MG63 (cell line): Measurements from ENCODE around the gene RNF123. TPM values are rescaled to one million over a fixed set of nuclear protein-coding genes. Genes with fewer than 3 reads are reported as not detected.

Source experiments
- DNase-seq: peaks from one replicate; pipeline ENCODE4 v3.0.0-alpha.2; 2020
- H3K27me3 ChIP-seq: fragments of 250-450 bp; sonication (Bioruptor Pico); 2 replicates; pipeline ENCODE4 v1.5.1; 2020; ENCODE audit warnings: mild to moderate bottlenecking, moderate library complexity
- H3K36me3 ChIP-seq: fragments of 250-450 bp; sonication (Bioruptor Pico); 2 replicates; pipeline ENCODE4 v1.5.1; 2020; ENCODE audit warnings: mild to moderate bottlenecking, moderate library complexity
- H3K4me3 ChIP-seq: fragments of 250-450 bp; sonication (Bioruptor Pico); 2 replicates; pipeline ENCODE4 v1.5.1; 2020; ENCODE audit warnings: mild to moderate bottlenecking, moderate library complexity
- H3K9me3 ChIP-seq: fragments of 250-450 bp; sonication (Bioruptor Pico); 2 replicates; pipeline ENCODE4 v1.5.1; 2020; ENCODE audit warnings: mild to moderate bottlenecking, moderate library complexity
- total RNA-seq: library from RNA; depleted of rRNA; stranded (reverse); fragments of >200 nt; shearing (Covaris generic); gene quantifications from 2 replicates; pipeline ENCODE4 v1.2.3, GENCODE V29; 2014; ENCODE audit warnings: low replicate concordance

The RNF123 gene
- total RNA-seq, 1 experiment from 2014 or later = 8.5 TPM

GRCh38 chr3:49705390-49705960, 16.1 kb downstream of the RNF123 start:
- Histone ChIP-seq H3K4me3 (no peak overlapping the region), H3K9me3 (no peaks in the 10 kb centered on the region), H3K27me3 (no peaks in the 10 kb centered on the region), H3K36me3 (no peaks in the 10 kb centered on the region)
- no peak for DNase-seq

DNA sequence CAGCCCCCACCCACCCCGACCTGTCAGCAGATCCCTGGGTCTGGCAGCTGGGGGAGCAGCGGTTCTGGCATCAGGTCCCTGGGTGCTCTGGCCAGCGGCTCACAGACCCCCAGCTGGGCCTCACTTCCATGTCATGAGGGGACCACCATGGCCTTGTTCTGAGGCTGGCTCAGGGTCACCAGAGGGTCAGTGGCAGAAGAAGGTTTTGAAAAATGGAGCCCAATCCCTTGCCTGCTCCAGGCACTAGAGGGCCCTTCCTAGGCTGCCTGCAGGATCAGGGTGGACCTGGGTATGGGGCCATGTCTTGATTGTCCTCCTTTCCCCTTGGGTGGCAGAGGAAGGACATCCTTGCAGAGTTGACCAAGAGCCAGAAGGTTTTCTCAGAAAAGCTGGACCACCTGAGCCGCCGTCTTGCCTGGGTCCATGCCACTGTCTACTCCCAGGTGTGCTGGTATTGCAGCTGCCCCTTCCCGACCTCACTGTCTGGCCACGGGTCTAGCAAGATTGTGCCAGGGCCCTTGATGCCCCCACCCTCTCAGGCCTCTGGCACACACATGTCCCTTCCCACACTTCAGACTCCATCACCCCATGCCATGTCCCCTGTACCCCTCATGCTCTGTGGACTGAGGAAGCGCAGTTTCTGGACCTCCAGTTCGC, 17.2 kb downstream of the RNF123 start:
- Histone ChIP-seq H3K36me3 (no peaks in the 10 kb centered on the region), H3K9me3 (no peaks in the 10 kb centered on the region), H3K4me3 (no peak overlapping the region), H3K27me3 (no peaks in the 10 kb centered on the region)
- no peak for DNase-seq

- Histone ChIP-seq H3K27me3 (no peaks in the 10 kb centered on the region), H3K9me3 (no peaks in the 10 kb centered on the region), H3K4me3 (no peak overlapping the region), H3K36me3 (no peaks in the 10 kb centered on the region)
- peak; percentile 57 for DNase-seq
Measured at GRCh38 chr3:49707113-49707480, 17.7 kb downstream of the RNF123 start.

DNA sequence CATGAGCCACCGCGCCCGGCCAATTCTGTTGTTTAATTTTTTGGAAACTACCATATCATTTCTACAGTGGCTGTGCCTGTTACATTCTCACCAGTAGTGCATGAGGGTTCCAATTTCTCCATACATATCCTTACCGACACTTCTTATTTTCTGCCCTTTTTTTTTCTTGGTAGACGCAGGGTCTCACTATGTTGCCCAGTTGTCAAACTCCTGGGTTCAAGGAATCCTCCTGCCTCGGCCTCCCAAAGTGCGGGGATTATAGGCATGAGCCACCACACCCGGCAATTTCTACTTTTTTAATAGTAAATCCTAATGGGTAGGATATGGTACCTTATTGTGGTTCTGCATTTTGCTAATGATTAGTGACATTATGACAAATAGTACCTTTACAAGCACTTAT, 20.5 kb downstream of the RNF123 start:
- H3K36me3 ChIP-seq = no peaks in the 10 kb centered on the region
- no peaks in the 10 kb centered on the region for H3K9me3 ChIP-seq
- DNase-seq = no peak
- no peak overlapping the region for H3K4me3 ChIP-seq
- H3K27me3 ChIP-seq = no peaks in the 10 kb centered on the region

DNA sequence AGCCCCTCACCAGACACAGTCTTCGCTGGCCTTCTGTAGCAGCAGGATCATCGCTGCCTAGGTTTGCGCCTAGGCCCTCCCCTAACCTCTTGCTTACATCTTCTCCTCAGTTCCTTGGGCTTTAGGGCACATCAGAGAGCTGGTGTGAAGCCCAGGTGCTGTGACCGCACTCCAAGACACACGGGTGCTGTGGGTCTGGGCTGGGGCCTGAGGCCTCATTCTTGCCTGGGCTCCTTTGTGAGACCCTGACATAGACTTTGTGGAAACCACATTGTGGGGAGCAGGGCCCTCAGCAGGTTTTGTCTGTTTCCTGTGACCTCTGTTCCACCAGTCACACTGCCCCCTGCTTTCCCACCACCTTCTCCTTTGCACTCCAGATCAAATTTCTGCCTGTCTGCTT, 22.1 kb downstream of the RNF123 start:
- Histone ChIP-seq H3K27me3 (no peaks in the 10 kb centered on the region), H3K36me3 (no peaks in the 10 kb centered on the region), H3K4me3 (no peak overlapping the region), H3K9me3 (no peaks in the 10 kb centered on the region)
- DNase-seq = no peak

DNA sequence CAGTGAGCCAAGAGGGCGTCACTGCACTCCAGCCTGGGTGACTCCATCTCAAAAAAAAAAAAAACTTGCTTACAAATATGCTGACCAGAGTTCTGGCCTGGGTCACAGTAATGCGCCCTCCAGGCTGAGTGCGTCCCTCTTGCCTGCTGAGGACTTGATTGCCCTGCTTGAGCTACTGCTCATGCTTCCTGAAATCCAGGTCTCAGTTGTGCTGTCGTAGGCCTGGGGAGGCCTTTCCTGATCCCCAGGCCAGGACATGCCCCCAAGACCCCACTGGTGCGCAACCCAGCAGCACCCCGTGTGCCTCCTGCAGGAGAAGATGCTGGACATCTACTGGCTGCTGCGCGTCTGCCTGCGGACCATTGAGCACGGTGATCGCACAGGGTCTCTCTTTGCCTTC, 22.8 kb downstream of the RNF123 start:
- no peak for DNase-seq
- H3K9me3 ChIP-seq = no peaks in the 10 kb centered on the region
- no peaks in the 10 kb centered on the region for H3K36me3 ChIP-seq
- no peak overlapping the region for H3K4me3 ChIP-seq
- H3K27me3 ChIP-seq = no peaks in the 10 kb centered on the region

- Histone ChIP-seq H3K4me3 (no peak overlapping the region), H3K36me3 (no peaks in the 10 kb centered on the region), H3K27me3 (no peaks in the 10 kb centered on the region), H3K9me3 (no peaks in the 10 kb centered on the region)
- no peak for DNase-seq
Measured at GRCh38 chr3:49712631-49713317, 23.4 kb downstream of the RNF123 start.

GRCh38 chr3:49713336-49714105, 24.2 kb downstream of the RNF123 start:
- DNase-seq = no peak
- no peak overlapping the region for H3K4me3 ChIP-seq
- no peaks in the 10 kb centered on the region for H3K9me3 ChIP-seq
- no peaks in the 10 kb centered on the region for H3K36me3 ChIP-seq
- no peaks in the 10 kb centered on the region for H3K27me3 ChIP-seq

DNA sequence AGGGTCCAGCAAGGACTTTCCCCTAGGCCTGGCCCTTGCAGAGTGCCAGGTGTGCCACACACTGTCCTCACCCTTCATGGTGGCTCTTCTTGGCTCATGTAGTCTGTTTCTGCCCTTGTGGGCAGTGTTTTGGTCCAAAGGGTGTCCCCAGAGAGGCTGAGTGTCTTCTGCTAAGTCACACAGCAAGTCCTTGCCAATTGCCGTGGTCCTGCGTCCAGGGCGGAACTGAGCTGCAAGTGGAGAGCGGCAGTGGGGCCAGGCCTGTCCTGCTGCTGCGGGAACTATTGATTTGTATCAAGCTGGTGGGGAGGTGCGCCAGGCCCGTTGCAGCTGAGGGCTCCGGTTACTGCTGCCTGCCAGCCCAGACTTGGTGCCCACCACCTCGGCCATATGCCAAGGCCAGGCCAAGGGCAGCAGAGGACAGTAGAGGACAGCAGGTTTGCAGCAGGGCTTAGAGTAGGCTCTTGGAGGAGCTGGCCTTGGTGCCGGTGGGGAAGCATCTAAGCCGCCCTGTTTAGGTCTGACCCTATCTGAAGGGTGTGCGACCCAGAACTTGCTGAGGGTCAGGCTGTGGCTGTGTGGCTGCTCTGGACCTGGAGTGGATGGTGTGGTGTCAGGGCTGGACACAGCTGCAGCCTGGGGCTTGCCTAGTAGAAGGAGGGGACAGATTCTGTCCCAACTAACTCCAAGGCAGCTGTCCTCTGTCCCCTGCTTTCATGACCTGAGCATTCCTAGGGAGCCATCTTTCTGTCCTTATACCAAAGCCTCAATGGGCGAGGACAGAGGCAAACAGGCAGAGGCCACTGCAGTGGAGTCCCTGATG, 25.6 kb downstream of the RNF123 start:
- H3K36me3 ChIP-seq = no peaks in the 10 kb centered on the region
- DNase-seq = no peak
- no peaks in the 10 kb centered on the region for H3K9me3 ChIP-seq
- H3K27me3 ChIP-seq = no peaks in the 10 kb centered on the region
- H3K4me3 ChIP-seq = no peak overlapping the region

- Histone ChIP-seq H3K9me3 (no peaks in the 10 kb centered on the region), H3K27me3 (no peaks in the 10 kb centered on the region), H3K36me3 (no peaks in the 10 kb centered on the region), H3K4me3 (no peak overlapping the region)
- DNase-seq = no peak
Measured at GRCh38 chr3:49715611-49716121, 26.3 kb downstream of the RNF123 start.

DNA sequence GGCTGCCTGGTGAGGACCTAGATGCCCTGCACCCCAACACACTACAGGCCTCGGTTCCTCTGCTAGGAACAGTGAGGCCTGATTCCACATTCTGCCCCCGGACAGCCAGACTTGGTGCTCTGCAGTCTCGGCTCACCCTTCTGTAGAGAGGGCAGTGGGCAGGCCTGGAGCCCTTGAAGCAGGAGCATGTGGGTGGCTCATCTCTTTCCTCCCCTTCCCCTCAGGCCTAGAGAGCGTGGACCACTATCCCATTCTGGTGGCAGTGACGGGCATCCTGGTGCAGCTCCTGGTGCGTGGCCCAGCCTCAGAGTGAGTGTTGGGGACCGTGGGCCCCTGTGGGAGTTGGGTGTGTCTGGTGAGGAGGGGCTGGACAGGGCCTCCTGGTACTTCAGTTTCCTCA, 26.8 kb downstream of the RNF123 start:
- Histone ChIP-seq H3K27me3 (no peaks in the 10 kb centered on the region), H3K36me3 (peaks cover under 1% of the 10 kb centered on the region; the same call in 1 of the 2 replicates), H3K4me3 (no peak overlapping the region), H3K9me3 (no peaks in the 10 kb centered on the region)
- no peak for DNase-seq

DNA sequence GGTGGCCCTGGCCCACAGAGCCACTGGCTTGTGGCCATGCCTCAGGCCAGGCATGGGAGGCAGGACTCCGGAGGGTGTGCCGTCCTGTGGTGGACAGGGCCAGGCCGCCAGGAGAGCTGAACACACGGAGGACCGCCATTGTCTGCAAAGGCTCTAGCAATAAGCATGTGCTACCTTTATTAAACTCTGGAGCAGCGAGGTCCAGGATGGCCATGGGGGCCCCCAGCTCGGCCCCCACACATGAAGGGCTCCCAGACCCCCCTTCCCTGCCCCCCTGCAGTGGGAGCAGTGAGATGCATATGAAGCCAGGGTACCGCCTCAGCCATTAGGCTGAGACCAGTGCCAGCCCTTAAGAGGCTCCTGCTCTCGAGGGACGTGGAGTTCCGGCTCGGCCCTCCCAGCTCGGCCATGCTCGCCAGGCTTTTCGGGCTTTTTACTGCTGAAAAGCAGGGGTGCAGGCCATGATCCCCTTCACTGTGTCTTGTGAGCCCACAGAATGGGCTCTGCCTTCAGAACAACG, 27.4 kb downstream of the RNF123 start:
- Histone ChIP-seq H3K27me3 (no peaks in the 10 kb centered on the region), H3K4me3 (no peak overlapping the region), H3K9me3 (no peaks in the 10 kb centered on the region), H3K36me3 (peaks cover 3% of the 10 kb centered on the region; the same call in 1 of the 2 replicates)
- DNase-seq = no peak

GRCh38 chr3:49717211-49717958, 28.0 kb downstream of the RNF123 start:
- H3K4me3 ChIP-seq = no peak overlapping the region
- H3K9me3 ChIP-seq = no peaks in the 10 kb centered on the region
- no peak for DNase-seq
- no peaks in the 10 kb centered on the region for H3K27me3 ChIP-seq
- peaks cover 3% of the 10 kb centered on the region; the same call in 1 of the 2 replicates for H3K36me3 ChIP-seq

GRCh38 chr3:49717959-49718857, 28.9 kb downstream of the RNF123 start:
- Histone ChIP-seq H3K27me3 (no peaks in the 10 kb centered on the region), H3K36me3 (peaks cover 3% of the 10 kb centered on the region; the same call in 1 of the 2 replicates), H3K4me3 (no peak overlapping the region), H3K9me3 (no peaks in the 10 kb centered on the region)
- no peak for DNase-seq

DNA sequence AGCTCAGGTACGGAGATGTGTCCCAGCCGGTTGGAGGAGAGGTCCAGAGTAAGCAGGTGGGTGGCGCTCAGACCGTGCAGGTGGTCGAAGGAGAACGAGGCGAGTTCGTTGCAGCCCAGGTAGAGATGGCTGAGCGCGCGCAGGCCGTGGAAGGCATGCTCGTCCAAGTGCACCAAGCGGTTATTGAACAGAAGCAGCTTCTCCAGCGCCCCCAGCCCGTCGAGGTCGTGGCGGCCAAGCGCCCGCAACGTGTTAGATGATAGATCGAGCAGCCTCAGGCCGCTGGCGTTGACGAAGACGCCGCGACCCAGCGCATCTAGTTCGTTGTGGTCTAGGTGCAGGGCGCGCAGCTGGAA, 29.5 kb downstream of the RNF123 start:
- Histone ChIP-seq H3K36me3 (peaks cover 3% of the 10 kb centered on the region; the same call in 1 of the 2 replicates), H3K4me3 (no peak overlapping the region), H3K27me3 (no peaks in the 10 kb centered on the region), H3K9me3 (no peaks in the 10 kb centered on the region)
- DNase-seq = no peak
